Measurements from ENCODE around the gene TPBGL. TPM values are rescaled to one million over a fixed set of nuclear protein-coding genes. Genes with fewer than 3 reads are reported as not detected.

Gene TPBGL
- total RNA-seq, 1 donor from 2014 or later: 2.3 TPM

DNA sequence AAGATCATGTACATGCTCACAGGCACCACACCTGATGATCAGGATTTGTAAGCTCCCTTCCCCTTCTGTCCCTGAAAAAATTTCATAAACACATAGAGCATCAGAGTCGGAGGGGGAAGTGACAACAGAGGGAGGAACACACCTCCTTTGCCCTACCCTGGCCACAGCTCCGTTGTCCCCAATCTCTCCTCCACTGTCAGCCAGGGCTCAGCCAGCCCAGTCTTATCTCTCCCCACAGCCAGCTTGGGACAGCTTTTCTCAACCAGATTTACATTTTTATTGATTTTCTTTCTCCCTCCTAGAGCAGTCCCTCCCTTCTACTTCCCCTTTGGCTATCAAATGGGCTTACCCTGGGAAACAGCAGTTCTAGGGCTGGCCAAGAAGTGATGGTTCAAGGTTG is 32.1 kb upstream of the TPBGL start:
- TF ChIP-seq, protein P1, sequence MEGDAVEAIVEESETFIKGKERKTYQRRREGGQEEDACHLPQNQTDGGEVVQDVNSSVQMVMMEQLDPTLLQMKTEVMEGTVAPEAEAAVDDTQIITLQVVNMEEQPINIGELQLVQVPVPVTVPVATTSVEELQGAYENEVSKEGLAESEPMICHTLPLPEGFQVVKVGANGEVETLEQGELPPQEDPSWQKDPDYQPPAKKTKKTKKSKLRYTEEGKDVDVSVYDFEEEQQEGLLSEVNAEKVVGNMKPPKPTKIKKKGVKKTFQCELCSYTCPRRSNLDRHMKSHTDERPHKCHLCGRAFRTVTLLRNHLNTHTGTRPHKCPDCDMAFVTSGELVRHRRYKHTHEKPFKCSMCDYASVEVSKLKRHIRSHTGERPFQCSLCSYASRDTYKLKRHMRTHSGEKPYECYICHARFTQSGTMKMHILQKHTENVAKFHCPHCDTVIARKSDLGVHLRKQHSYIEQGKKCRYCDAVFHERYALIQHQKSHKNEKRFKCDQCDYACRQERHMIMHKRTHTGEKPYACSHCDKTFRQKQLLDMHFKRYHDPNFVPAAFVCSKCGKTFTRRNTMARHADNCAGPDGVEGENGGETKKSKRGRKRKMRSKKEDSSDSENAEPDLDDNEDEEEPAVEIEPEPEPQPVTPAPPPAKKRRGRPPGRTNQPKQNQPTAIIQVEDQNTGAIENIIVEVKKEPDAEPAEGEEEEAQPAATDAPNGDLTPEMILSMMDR (IDR thresholded peaks at IDR 0.05; ENCODE audit: partially characterized antibody, unreplicated experiment): no peak
- peaks cover 4% of the 10 kb centered on the region for H3K36me3 Mint-ChIP-seq (ENCODE audit: unreplicated experiment)

DNA sequence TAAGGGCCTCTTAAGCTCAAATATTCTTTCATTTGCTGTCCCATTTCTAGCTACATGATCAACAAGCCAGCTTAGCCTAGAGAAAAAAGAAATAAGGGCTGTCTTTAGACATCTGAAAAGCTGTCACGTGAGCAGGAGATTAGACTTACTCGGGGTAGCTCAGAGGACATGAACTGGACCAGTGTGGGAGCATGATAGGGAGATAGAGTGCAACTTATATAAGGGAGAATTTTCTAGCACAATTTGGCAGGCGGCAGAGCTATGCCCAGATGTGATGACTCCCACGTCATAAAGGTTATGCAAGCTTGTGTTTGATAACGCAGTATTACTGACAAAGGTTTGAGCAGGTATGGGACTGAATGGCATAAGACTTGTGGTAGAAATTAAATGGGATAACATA is 28.2 kb upstream of the TPBGL start:
- no peak for DNase-seq
- Mint-ChIP-seq H3K27me3 (ENCODE audit: unreplicated experiment) (peaks cover 4% of the 10 kb centered on the region), H3K9me3 (ENCODE audit: unreplicated experiment) (no peaks in the 10 kb centered on the region), H3K36me3 (ENCODE audit: unreplicated experiment) (peaks cover 4% of the 10 kb centered on the region), H3K27ac (ENCODE audit: unreplicated experiment) (no peak overlapping the region), H3K4me1 (ENCODE audit: low read depth, unreplicated experiment) (no peaks in the 10 kb centered on the region), H3K4me3 (ENCODE audit: unreplicated experiment) (no peak overlapping the region)
- TF ChIP-seq, protein P1 (IDR thresholded peaks at IDR 0.05; ENCODE audit: partially characterized antibody, unreplicated experiment): no peak

More for the DNA sequence above, 32.1 kb upstream of the TPBGL start:
- no peak overlapping the region for H3K27ac Mint-ChIP-seq (ENCODE audit: unreplicated experiment)
- no peaks in the 10 kb centered on the region for H3K4me1 Mint-ChIP-seq (ENCODE audit: low read depth, unreplicated experiment)
- H3K4me3 Mint-ChIP-seq (ENCODE audit: unreplicated experiment): no peak overlapping the region
- DNase-seq: no peak
- H3K27me3 Mint-ChIP-seq (ENCODE audit: unreplicated experiment): peaks cover 2% of the 10 kb centered on the region
- H3K9me3 Mint-ChIP-seq (ENCODE audit: unreplicated experiment): no peaks in the 10 kb centered on the region

DNA sequence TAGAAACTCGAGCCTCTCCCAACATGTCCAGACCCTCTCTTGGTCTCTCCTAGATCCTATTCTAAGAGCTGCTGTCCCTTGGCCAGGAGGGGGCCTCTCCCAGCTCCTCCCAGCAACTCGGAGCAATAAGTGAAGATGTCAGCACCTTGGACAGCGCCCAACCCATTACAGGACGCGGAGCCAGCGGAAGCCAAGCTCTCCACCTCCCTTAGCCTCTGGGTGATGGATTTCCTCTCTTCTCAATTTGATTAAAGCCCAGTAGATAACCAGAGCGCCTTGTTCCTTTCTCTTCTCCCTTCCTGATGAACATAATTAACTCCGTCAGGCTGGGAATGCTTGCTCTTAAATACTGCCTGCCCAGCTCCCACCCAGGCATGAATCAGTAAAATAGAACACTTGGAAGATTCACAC is 26.2 kb upstream of the TPBGL start:
- Mint-ChIP-seq H3K36me3 (ENCODE audit: unreplicated experiment) (peaks cover 4% of the 10 kb centered on the region), H3K4me1 (ENCODE audit: low read depth, unreplicated experiment) (no peaks in the 10 kb centered on the region), H3K27me3 (ENCODE audit: unreplicated experiment) (peaks cover 7% of the 10 kb centered on the region), H3K27ac (ENCODE audit: unreplicated experiment) (no peak overlapping the region), H3K9me3 (ENCODE audit: unreplicated experiment) (no peaks in the 10 kb centered on the region), H3K4me3 (ENCODE audit: unreplicated experiment) (peak overlapping the region; percentile 30)
- DNase-seq: peak; percentile 50
- TF ChIP-seq, protein P1 (IDR thresholded peaks at IDR 0.05; ENCODE audit: partially characterized antibody, unreplicated experiment): no peak

DNA sequence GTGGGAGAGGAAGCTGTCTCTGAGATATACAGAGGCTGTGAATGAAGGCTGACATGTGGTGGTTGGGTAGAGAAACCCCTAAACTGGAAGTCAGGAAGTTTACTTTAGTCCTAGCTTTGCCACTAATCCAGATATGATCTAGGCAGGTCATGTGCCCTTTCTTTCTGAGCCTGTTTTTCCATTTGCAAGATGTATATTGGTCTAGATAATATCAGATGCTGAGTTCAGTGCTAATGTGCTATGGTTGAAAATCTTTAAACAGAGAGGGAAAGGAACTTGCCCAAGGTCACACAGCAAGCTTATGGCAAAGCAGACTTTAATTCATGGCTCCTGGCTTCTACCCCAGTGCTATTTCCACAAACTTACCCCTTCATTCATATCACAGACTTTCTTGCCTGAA is 25.7 kb upstream of the TPBGL start:
- Mint-ChIP-seq H3K27ac (ENCODE audit: unreplicated experiment) (no peak overlapping the region), H3K27me3 (ENCODE audit: unreplicated experiment) (peaks cover 9% of the 10 kb centered on the region), H3K9me3 (ENCODE audit: unreplicated experiment) (no peaks in the 10 kb centered on the region), H3K36me3 (ENCODE audit: unreplicated experiment) (peaks cover 4% of the 10 kb centered on the region), H3K4me1 (ENCODE audit: low read depth, unreplicated experiment) (no peaks in the 10 kb centered on the region), H3K4me3 (ENCODE audit: unreplicated experiment) (no peak overlapping the region)
- TF ChIP-seq, protein P1 (IDR thresholded peaks at IDR 0.05; ENCODE audit: partially characterized antibody, unreplicated experiment): no peak
- DNase-seq: no peak

DNA sequence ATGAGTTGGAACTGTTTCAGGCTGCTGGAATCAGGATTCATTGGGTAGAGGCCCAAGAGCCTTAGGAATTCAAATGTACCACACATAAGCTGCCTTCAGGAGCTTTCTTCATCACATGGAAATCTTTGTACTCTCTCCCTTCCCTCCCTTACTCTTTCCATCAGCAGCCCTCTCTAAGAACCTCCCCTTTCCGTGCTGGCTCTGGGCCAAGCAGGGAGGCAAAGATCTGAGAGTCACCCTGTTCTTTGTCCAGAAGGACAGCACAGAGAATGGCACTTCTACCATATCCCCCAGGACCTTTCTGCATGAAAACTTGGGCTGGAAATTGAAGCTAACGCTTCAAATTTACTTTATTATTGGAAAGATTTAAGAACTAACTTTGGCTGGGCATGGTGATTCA is 20.7 kb upstream of the TPBGL start:
- no peaks in the 10 kb centered on the region for H3K36me3 Mint-ChIP-seq (ENCODE audit: unreplicated experiment)
- H3K27ac Mint-ChIP-seq (ENCODE audit: unreplicated experiment): no peak overlapping the region
- TF ChIP-seq, protein P1 (IDR thresholded peaks at IDR 0.05; ENCODE audit: partially characterized antibody, unreplicated experiment): no peak
- H3K4me3 Mint-ChIP-seq (ENCODE audit: unreplicated experiment): no peak overlapping the region
- H3K9me3 Mint-ChIP-seq (ENCODE audit: unreplicated experiment): no peaks in the 10 kb centered on the region
- H3K27me3 Mint-ChIP-seq (ENCODE audit: unreplicated experiment): peaks cover 12% of the 10 kb centered on the region
- peaks cover under 1% of the 10 kb centered on the region for H3K4me1 Mint-ChIP-seq (ENCODE audit: low read depth, unreplicated experiment)
- DNase-seq: no peak

Data from glutamatergic neuron (in vitro differentiated cells).